HEK293 (cell line): Measurements from ENCODE around the gene SDR42E1.

ENCODE experiments used
- CTCF ChIA-PET: fragments of 350-600 bp; formaldehyde crosslinking; extraction: SDS; loops from one replicate; lab custom pipeline; 2021; ENCODE audit warnings: antibody characterized with exemption; lab: Yijun Ruan, JAX
- POLR2A ChIA-PET: fragments of 300-600 bp; formaldehyde crosslinking; extraction: SDS; loops from one replicate; lab custom pipeline; 2020; ENCODE audit warnings: antibody characterized with exemption, inconsistent platforms; lab: Yijun Ruan, JAX
- H3K27ac ChIP-seq: fragments of 200-500 bp; sonication (Bioruptor generic); 2 replicates; pipeline ENCODE4 v1.5.1; 2014; ENCODE audit warnings: low read depth, low read length, control low read depth, inconsistent platforms; ENCODE audit errors: extremely low read depth
- H3K36me3 ChIP-seq, 2 experiments: fragments of 200-500 bp in 1 of 2; sonication (Bioruptor generic) in 1 of 2; 1 replicate in 1 of 2; 2 replicates in 1 of 2; pipeline ENCODE4 v1.5.1; 2014 to 2017; ENCODE audit warnings: inconsistent platforms in 2 of 2, low read length in 2 of 2; ENCODE audit not compliant: control insufficient read depth in 2 of 2, insufficient read depth in 1 of 2
- H3K4me1 ChIP-seq: fragments of 200-500 bp; sonication (Bioruptor generic); 2 replicates; pipeline ENCODE4 v1.5.1; 2014; ENCODE audit warnings: mild to moderate bottlenecking, low read length, inconsistent platforms; ENCODE audit not compliant: control insufficient read depth, insufficient read depth
- H3K4me3 ChIP-seq: 2 replicates; pipeline ENCODE4 v1.5.1; 2011; ENCODE audit warnings: low read depth, mild to moderate bottlenecking, control low read depth, low read length, moderate library complexity
- H3K9me3 ChIP-seq: fragments of 200-500 bp; sonication (Bioruptor generic); 2 replicates; pipeline ENCODE4 v1.5.1; 2014; ENCODE audit warnings: low read depth, low read length, inconsistent platforms; ENCODE audit not compliant: control insufficient read depth, insufficient read depth
- GLI4 ChIP-seq: fragments of 450-650 bp; formaldehyde crosslinking; IDR thresholded peaks from 2 replicates; pipeline ENCODE4 v1.5.1; 2016; ENCODE audit warnings: missing biosample characterization, missing genetic modification characterization
- OVOL3 ChIP-seq: fragments of 450-650 bp; formaldehyde crosslinking; IDR thresholded peaks from 2 replicates; pipeline ENCODE4 v1.5.1; 2016; ENCODE audit warnings: missing biosample characterization, missing genetic modification characterization
- PRDM2 ChIP-seq: fragments of 450-650 bp; formaldehyde crosslinking; IDR thresholded peaks from 2 replicates; pipeline ENCODE4 v1.5.1; 2016; ENCODE audit warnings: missing biosample characterization, missing genetic modification characterization, borderline replicate concordance
- TRIM28 ChIP-seq: IDR thresholded peaks from 2 replicates; pipeline ENCODE4 v1.6.1; 2011; ENCODE audit warnings: low read length, control low read depth, borderline replicate concordance
- ZBTB8A ChIP-seq: fragments of 450-650 bp; formaldehyde crosslinking; IDR thresholded peaks from 2 replicates; pipeline ENCODE4 v1.5.1; 2016; ENCODE audit warnings: missing biosample characterization, missing genetic modification characterization
- ZNF394 ChIP-seq: fragments of 450-650 bp; formaldehyde crosslinking; IDR thresholded peaks from 2 replicates; pipeline ENCODE4 v1.5.1; 2016; ENCODE audit warnings: missing biosample characterization, missing genetic modification characterization, mild to moderate bottlenecking, moderate library complexity, borderline replicate concordance
- ZNF596 ChIP-seq: fragments of 450-650 bp; IDR thresholded peaks from 2 replicates; pipeline ENCODE4 v1.5.0; 2018; ENCODE audit warnings: missing biosample characterization, mild to moderate bottlenecking, missing genetic modification characterization, moderate library complexity
- ZNF677 ChIP-seq: fragments of 450-650 bp; IDR thresholded peaks from 2 replicates; pipeline ENCODE4 v1.5.0; 2018; ENCODE audit warnings: missing biosample characterization, mild to moderate bottlenecking, missing genetic modification characterization, moderate library complexity
- ZXDB ChIP-seq: fragments of 450-650 bp; formaldehyde crosslinking; IDR thresholded peaks from 2 replicates; pipeline ENCODE4 v1.5.1; 2016; ENCODE audit warnings: missing biosample characterization, missing genetic modification characterization
- TF ChIP-seq, protein P1 (sequence below): fragments of 450-650 bp; formaldehyde crosslinking; IDR thresholded peaks from 2 replicates; pipeline ENCODE4 v1.5.1; 2016; ENCODE audit warnings: missing biosample characterization, missing genetic modification characterization, borderline replicate concordance
- TF ChIP-seq, protein P2 (sequence below): fragments of 450-650 bp; formaldehyde crosslinking; IDR thresholded peaks from 2 replicates; pipeline ENCODE4 v1.5.1; 2016; ENCODE audit warnings: missing biosample characterization, missing genetic modification characterization
- TF ChIP-seq, protein P3 (sequence below): fragments of 450-650 bp; formaldehyde crosslinking; IDR thresholded peaks from 2 replicates; pipeline ENCODE4 v1.5.1; 2016; ENCODE audit warnings: missing biosample characterization, missing genetic modification characterization

SDR42E1 gene

GRCh38 chr16:81975637-81976036 is 35.6 kb downstream of the SDR42E1 start (continued):
- TF ChIP-seq, protein P1, sequence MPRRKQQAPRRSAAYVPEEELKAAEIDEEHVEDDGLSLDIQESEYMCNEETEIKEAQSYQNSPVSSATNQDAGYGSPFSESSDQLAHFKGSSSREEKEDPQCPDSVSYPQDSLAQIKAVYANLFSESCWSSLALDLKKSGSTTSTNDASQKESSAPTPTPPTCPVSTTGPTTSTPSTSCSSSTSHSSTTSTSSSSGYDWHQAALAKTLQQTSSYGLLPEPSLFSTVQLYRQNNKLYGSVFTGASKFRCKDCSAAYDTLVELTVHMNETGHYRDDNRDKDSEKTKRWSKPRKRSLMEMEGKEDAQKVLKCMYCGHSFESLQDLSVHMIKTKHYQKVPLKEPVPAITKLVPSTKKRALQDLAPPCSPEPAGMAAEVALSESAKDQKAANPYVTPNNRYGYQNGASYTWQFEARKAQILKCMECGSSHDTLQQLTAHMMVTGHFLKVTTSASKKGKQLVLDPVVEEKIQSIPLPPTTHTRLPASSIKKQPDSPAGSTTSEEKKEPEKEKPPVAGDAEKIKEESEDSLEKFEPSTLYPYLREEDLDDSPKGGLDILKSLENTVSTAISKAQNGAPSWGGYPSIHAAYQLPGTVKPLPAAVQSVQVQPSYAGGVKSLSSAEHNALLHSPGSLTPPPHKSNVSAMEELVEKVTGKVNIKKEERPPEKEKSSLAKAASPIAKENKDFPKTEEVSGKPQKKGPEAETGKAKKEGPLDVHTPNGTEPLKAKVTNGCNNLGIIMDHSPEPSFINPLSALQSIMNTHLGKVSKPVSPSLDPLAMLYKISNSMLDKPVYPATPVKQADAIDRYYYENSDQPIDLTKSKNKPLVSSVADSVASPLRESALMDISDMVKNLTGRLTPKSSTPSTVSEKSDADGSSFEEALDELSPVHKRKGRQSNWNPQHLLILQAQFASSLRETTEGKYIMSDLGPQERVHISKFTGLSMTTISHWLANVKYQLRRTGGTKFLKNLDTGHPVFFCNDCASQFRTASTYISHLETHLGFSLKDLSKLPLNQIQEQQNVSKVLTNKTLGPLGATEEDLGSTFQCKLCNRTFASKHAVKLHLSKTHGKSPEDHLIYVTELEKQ, result no peak
- no peak for TF ChIP-seq ZBTB8A (tag by site-specific recombination)
- no peak for TF ChIP-seq ZXDB (tag by site-specific recombination)
- no peak for TF ChIP-seq ZNF596 (tag by site-specific recombination)
- TF ChIP-seq TRIM28, result no peak
- TF ChIP-seq, all 188 proteins: peak for 0

GRCh38 chr16:81973737-81974136 is 37.5 kb downstream of the SDR42E1 start:
- Histone ChIP-seq H3K27ac (no peak overlapping the region), H3K4me1 (no peaks in the 10 kb centered on the region), H3K9me3 (no peaks in the 10 kb centered on the region), H3K36me3 (no peaks in the 10 kb centered on the region), H3K4me3 (no peak overlapping the region)
- TF ChIP-seq ZNF394 (tag by site-specific recombination), result no peak
- TF ChIP-seq PRDM2 (tag by site-specific recombination), result no peak
- no peak for TF ChIP-seq OVOL3 (tag by site-specific recombination)
- TF ChIP-seq, protein P2, sequence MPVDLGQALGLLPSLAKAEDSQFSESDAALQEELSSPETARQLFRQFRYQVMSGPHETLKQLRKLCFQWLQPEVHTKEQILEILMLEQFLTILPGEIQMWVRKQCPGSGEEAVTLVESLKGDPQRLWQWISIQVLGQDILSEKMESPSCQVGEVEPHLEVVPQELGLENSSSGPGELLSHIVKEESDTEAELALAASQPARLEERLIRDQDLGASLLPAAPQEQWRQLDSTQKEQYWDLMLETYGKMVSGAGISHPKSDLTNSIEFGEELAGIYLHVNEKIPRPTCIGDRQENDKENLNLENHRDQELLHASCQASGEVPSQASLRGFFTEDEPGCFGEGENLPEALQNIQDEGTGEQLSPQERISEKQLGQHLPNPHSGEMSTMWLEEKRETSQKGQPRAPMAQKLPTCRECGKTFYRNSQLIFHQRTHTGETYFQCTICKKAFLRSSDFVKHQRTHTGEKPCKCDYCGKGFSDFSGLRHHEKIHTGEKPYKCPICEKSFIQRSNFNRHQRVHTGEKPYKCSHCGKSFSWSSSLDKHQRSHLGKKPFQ (tag by site-specific recombination), result no peak
- no peak for TF ChIP-seq ZNF677 (tag by site-specific recombination)
- TF ChIP-seq GLI4 (tag by site-specific recombination), result no peak
- TF ChIP-seq, protein P3, sequence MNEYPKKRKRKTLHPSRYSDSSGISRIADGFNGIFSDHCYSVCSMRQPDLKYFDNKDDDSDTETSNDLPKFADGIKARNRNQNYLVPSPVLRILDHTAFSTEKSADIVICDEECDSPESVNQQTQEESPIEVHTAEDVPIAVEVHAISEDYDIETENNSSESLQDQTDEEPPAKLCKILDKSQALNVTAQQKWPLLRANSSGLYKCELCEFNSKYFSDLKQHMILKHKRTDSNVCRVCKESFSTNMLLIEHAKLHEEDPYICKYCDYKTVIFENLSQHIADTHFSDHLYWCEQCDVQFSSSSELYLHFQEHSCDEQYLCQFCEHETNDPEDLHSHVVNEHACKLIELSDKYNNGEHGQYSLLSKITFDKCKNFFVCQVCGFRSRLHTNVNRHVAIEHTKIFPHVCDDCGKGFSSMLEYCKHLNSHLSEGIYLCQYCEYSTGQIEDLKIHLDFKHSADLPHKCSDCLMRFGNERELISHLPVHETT (tag by site-specific recombination), result no peak
- CTCF ChIA-PET, result no interaction called here
- POLR2A ChIA-PET, result no interaction called here
